ENCODE data around the gene ITGB5.
"Not testable (repeated sequence)": the region's sequence is repeated elsewhere in the genome, so short reads cannot be mapped to it uniquely, and the experiment has no call there.

Gene ITGB5

DNA sequence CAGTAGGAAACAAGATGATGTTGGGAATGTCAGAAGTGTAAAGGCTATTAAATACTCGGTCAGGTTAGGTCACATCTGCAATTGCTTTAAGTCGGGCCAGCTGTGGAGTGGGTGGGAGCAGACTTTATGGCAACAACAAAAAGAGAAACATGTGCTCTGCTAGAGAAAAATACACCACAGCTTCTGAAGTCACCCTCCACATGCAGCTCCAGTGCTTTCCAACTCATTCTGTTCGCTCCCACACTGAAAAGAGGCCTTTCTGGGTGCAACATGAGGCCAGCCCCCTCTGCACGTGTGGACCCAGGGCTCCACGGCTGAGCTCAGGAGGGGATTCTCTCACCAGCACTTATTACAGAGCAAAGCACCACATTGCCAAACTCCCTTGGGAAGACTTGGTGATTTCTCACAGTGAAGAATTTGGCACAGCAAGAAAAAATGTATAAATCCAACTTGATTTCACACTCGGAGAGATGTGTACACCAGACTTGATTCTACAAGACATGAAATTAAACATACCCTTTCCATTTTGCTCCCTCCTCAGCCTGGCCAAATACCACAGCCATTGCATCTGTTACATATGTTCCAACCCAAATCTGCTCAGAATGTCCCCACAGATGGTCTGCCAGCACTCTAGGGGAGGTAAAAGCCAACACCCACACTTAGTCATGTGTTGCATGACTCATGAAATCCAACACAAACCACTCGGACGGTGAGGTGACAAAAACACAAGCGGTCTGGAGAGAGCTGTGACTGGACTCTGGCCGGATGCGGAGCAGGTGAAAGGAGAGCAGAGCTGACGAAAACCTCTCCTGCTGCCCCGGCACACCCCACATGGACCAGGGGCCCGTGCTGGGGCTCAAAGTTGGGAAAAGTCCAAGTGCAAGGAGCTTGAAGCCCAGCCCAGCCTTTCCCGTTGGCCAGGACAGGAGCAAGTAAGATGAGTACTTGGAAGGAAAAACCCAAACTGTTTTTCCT is 74.6 kb downstream of the ITGB5 start:
- DNase-seq = no peak

DNA sequence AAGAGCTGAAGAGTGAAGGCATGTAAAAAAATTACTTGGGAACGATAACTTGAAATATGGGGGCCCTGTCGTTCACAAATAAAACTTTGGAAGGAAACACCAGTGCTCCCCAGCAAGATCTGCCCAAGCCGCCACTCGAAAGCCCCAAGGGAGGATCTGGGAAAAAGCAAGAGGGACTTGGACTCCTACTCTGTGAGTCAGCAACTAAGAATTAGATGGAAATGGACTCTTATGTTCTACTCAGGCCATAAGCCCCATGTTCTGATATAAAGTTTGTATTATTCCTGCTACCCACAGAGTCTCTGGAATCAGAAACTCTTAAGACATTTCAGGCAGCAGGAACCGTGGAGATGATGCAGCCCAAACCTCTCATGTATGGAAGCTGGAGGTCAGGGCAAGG is 75.7 kb downstream of the ITGB5 start:
- no peak for DNase-seq

- no peak for DNase-seq
Observed at GRCh38 chr3:124810970-124811369, 76.2 kb downstream of the ITGB5 start.

DNA sequence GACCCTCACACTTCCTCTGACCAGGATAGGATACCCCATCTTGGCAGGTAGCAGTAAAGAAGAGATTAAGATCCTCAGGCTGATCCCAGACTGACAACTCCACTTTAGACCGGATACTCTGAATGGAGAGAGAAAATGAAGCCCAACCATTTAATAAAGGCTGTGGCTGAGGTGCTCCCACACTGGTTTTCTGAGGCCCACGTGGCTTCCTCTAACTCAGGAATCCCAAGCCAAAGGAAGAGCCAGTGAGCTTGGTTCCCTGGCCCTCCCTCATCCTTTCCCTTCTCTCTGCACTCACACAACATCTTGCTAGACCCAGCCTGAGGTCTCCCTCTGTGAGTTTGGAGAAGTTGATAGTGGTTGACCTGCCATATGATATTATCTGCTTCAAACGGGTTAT is 78.1 kb downstream of the ITGB5 start:
- DNase-seq = no peak

- DNase-seq = no peak
Observed at GRCh38 chr3:124805671-124806070, 81.5 kb downstream of the ITGB5 start.

DNA sequence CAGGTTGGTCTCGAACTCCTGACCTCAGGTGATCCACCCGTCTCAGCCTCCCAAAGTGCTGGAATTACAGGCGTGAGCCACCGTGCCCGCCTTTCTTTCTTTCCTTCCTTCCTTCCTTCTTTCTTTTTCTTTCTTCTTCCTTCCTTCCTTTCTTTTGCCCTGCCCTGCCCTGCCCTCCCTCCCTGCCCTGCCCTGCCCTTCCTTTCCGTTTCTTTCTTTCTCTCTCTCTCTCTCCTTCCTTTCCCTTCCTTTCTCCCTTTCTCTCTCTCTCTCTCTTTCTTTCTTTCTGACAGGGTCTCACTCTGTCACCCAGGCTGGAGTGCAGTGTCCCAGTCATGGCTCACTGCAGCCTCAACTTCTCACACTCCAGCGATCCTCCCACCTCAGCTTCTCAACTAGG is 82.3 kb downstream of the ITGB5 start:
- no peak for DNase-seq

DNA sequence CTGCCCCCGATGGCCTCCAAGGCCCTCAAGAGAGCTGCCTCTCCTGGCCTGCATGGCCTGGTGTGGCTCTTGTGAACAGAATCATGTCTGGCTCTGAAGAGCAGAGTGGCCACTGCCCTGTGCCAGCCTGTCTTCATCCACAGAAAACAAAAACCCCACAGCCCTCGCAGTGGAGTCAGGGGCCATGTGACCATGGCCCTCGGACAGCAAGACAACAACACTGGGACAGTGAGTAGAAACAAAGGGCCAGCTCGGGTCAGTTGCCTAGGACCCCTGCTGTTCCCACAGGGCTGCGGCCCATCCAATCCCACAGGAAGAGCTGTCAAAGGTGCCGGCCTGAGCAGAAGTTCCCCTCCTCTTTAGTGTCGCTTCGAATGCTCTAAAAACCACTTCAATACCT is 84.5 kb downstream of the ITGB5 start:
- DNase-seq = no peak

GRCh38 chr3:124802061-124802698 is 85.0 kb downstream of the ITGB5 start:
- DNase-seq = no peak

DNA sequence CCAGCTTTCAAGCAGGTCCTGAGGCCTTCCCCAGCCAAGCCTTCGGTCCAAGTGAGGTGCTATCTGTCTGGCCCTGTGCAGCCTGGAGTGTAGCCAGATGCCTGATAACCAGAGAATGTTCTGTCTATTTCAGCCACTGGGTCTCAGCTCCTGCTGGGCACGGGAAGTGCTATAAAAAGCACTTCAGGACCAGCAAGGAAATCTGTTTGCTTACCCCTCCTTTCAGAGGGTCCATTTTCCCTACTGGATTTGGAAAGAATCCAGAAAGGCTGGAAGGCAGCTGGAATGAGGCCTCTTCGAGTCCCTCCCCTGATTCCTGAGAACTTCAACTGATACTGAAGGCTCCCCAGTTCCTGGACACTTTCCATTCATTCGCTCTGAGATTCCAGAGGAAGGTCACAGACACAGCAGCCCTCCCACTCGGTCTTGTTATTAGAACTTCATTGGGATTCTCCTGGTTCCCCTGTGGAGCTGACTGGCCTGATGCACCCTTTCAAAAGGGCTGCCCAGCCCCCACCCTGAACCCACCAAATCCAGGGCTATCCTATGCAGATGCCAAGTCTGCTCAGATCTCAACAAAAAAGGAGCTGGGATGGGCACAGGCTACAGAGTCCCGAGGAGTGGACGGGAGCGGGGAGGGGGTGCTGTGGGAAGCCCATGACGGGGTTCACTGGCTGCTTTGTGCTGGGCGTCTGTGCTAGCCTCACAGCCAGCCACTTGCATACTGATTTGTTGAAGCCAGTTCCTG is 86.5 kb downstream of the ITGB5 start:
- no peak for DNase-seq

DNA sequence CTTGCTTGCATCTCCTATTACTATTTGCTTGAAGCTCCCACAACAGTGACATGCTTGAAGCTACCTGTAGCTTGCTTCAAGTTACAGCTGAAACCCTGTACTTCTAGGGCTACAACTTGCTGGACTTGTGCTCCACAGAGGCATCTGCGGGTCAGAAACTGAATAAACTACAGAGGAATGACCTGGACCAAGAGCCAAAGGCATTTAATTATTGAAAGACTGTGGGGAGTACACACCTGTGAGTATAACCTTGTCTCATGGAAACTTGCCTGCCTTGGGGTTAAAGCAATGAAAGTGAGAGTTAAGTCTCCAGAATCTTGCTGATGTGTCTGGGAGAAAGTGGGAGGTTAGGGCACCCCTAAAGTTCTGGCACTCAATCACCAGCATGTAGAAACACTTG is 87.1 kb downstream of the ITGB5 start:
- DNase-seq = no peak

GRCh38 chr3:124799676-124800075 is 87.5 kb downstream of the ITGB5 start:
- DNase-seq = no peak

DNA sequence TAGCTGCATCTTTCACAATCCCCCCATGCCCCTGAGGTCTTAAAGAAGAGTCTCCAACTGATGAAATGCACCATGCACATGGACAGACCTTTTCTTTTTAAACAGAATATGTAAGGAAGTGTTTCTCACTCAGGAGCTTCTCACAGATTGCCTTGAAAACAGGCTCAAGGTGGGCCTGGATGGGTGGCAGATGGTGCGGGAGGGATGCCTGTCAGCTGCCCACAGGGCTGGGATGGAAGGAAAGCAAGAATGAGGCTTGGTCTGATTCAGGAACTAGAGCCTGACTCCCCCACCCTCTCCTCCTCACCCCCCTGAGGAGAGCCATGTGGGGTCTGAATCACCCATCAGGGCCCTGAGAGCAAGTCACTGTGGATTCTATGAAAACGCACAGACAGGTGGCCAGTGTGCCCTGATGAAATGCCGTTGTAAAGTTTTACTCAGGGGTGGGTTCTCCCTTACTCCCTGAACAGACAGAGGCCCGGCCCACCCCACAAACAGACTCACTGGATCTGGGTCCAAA is 89.7 kb downstream of the ITGB5 start:
- no peak for DNase-seq

DNA sequence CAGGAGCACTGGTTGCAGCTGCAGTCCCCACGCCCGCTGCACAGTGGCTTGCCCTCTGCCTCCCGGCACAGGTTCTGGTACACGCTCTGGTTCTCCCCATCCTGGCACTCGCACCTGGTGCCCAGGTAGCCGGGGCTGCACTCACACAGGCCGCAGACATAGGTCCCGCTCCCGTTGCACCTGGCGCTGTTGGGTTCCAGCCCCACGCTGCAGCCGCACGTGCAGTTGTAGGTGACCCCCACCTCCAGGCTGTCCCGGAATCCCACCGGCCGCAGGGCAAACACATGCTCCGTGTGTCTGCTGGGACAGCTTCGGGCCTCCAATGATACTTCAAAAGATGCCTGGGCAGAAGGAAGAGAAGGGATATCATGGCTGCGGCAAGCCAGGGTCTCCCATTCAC is 90.7 kb downstream of the ITGB5 start:
- DNase-seq = no peak

GRCh38 chr3:124793054-124793739 is 94.0 kb downstream of the ITGB5 start:
- no peak for DNase-seq

GRCh38 chr3:124792341-124793040 is 94.7 kb downstream of the ITGB5 start:
- no peak for DNase-seq

- DNase-seq = no peak
Observed at GRCh38 chr3:124791639-124792151, 95.5 kb downstream of the ITGB5 start.

DNA sequence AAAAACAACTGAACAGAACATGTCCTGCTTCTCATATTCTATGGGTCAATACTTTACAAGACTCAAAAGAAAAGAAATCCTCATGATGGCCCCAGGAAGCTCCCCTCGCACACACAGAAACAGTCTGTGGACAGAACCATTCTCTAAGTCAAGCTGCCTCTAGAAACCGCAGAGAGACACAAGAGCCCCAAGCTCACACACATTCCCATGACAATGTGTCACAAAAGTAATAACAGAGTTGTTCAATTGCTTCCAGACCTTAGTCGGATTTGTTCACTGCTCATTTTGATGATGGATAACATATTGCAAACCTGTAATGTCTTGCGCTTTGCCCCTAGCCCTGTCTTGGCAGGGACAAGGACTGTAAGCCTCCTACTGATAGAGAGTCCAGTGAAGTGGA is 96.0 kb downstream of the ITGB5 start:
- no peak for DNase-seq

- DNase-seq = not testable (repeated sequence)
Observed at GRCh38 chr3:124789103-124789502, 98.1 kb downstream of the ITGB5 start.

DNA sequence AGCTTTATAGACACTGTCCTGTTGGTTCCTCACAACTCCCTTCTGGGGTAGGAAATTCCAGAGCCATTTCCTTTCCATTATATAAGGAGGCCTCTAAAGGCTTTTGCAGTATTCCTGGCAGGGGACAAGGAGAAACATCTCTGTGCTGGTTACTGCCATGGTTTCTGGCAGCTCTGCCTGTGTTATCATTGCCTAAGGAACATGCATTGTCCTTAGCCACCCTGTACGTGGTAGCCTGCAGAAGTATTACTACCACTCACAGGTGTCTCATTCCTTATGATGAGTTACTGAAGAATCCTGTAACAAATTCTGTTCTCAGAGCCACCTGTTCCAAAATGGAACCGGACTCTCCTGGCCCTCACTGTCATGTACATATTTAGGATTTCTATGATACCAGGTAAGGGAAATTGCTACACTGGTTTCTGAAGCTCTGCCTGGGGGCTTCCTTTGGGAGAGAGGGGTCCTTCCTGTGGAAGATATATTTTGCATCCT is 98.9 kb downstream of the ITGB5 start:
- no peak for DNase-seq

DNA sequence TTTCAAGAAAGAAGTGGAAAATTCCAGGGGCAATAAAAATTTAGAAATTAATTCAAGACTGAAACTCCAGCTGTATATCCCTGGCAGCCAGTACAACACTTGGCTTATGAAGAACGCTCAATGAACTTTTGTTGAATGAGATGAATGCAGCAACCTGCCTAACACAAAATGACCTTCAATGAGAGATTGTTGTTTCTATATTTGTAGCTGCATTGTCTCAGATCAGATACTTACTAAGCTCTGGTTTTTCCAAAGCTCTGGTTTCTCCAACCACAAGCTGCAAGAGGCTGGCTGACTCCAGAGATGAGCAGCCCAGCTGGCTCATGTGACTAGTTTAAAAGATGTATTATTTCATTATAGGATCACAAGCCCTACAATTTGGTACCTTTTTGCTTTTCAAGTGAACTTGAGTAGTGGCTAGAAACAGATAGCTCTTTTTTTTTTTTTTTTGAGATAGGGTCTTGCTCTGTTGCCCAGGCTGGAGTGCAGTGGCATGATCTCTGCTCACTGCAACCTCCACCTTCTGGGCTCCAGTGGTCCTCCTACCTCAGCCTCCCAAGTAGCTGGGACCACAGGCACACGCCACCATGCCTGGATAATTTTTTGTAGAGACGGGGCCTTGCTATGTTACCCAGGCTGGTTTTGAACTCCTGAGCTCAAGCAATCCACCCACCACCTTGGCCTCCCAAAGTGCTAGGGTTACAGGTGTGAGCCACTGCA is 99.5 kb downstream of the ITGB5 start:
- DNase-seq = no peak
